ENCODE results near the gene AQP1.
A peak's percentile ranks its signal among the peaks of the same experiment; 100 is the strongest.

The AQP1 gene

DNA sequence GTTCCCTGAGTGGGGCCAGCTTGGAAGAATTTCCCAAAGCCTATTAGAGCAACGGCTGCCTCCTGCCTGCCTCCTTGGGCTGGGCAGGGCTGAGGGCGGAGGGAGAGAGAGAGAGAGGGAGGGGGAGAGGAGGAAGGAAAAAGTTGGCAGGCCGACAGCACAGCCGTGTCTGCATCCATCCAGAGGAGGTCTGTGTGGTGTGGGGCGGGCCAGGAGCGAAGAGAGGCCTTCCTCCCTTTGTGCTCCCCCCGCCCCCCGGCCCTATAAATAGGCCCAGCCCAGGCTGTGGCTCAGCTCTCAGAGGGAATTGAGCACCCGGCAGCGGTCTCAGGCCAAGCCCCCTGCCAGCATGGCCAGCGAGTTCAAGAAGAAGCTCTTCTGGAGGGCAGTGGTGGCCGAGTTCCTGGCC is at the start of gene AQP1:
Gene AQP1 (plus strand): TSS at position 293 of the 409 bp plus-strand sequence. CDS start 57 bp downstream, at position 350.
- DNase-seq = no peak

- DNase-seq = no peak
These were observed 48.5 kb upstream of the AQP1 start for GRCh38 chr7:30862995-30863705.

- DNase-seq = no peak
These were observed 48.0 kb upstream of the AQP1 start for GRCh38 chr7:30863706-30864035.

GRCh38 chr7:30864101-30864500 is 47.6 kb upstream of the AQP1 start:
- no peak for DNase-seq

- DNase-seq = no peak
These were observed 46.6 kb upstream of the AQP1 start for GRCh38 chr7:30865076-30865475.

GRCh38 chr7:30865821-30866220 is 45.8 kb upstream of the AQP1 start:
- DNase-seq = no peak

DNA sequence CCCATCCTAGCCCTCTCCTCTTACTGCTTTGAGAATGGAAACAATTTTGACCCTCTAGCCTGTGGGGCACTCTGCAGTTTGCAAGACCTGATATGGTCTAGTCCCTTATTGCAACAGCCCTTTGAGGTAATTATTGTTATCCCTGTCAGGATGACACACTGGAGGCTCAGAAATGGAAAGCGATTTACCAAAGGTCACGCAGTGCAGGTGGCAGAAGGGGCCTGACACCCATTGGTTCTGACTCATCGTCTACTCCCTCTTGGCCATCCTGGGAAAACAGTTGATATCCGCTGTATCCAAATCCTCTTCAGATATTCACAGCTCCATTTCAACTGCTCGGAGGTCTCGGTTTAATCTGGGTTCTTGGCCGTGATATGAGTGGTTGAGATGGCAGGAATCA is 44.7 kb upstream of the AQP1 start:
- DNase-seq = no peak

GRCh38 chr7:30867483-30867882 is 44.2 kb upstream of the AQP1 start:
- no peak for DNase-seq

GRCh38 chr7:30869794-30870611 is 41.6 kb upstream of the AQP1 start:
- DNase-seq = no peak

DNA sequence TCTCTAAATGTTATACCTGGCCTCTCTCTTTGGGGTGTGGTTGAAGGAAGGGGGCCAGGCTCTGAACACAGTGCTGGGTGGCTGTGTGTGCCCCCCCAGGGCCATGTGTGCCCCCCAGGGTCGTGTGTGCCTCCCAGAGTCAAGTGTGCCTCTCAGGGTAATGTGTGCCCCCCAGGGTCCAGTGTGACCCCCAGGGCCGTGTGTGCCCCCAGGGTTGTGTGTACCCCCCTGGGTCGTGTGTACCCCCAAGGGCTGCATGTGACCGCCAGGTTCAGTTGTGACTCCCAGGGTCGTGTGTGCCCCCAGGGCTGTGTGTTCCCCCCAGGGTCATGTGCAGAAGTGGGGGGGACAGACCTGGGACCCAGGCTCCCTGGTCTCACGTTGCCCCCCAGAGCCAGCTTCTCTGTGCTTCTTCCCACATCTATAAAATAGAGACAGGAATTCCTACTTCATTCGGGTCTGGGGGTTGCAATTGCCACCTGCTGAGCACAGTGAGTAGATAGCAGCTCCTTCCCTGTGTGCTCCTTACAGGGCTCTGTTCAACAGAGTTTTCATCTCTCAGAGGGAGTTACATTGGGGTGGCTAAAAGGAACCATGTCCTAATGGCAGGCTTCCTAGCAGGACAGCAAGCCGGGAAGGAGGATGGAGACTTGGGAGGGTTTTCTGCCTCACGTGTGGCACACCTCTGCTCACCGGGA is 40.7 kb upstream of the AQP1 start:
- no peak for DNase-seq

DNA sequence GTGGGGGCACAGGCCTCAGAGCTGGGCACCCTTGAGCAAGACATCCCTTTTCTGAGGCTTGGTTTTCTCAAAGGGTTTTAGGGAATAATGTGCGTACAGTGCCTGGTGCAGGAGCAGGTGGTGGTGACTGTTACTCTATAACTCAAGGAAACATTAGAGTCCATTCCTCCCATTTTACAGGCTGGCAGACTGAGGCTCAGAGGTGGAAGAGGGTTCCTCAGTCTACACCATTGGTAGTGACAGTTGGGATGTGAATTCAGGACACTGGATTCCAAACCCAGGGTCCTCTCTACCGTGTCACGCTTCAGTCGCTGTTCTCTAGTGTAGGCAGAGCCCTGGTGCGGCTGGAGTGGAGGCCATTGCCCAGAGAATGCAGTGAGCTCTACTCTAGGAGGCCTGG is 40.0 kb upstream of the AQP1 start:
- DNase-seq = no peak

GRCh38 chr7:30873207-30873606 is 38.4 kb upstream of the AQP1 start:
- no peak for DNase-seq

DNA sequence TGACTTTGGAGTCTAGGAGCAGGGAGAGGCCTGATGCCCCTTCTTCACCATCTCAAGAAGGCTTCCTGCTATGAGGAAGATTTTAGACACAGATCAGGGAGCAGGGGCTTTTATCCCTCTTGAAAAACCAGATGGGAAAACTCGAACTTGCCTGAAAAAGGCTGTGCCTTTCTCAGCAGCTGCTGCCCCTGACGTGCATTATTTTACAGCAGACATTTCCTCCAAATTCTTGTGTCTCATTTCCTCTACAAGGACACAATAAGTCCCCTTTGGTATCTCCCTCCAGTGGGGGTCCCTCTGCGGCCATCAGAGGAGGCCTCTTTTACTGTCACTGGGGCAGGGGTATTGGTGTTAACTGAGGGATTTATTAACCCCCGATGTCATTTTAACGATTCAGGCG is 38.0 kb upstream of the AQP1 start:
- DNase-seq = no peak

DNA sequence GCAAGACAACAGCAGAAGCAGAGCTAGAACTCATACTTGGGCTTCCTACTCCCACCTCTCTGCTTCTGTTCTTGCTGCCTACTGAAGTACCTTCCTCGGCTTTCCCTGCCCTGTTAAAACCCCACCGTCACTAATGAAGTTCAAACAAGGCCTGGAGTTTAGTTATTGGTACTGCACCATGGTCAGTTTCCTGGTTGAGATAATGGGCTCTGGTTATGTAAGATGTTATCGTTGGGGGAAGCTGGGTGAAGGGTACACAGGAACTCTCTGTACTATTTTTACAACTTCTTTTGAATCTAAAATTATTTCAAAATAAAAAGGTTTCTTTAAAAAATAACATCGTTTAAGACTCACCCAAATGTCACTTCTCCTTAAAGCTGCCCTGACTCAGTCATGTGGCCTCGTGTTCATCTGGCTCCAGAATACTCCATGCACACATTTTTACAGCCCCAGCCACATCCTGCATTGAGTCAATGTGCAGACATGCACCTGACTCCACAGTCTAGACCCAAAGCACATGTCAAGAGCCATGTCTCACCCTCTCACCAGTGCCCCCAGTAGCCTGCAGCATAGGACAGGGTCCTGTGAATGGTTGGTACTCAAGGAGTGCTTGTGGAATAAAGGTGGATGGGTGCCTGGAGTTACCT is 36.9 kb upstream of the AQP1 start:
- no peak for DNase-seq

- DNase-seq = peak; percentile 39 to 66 (median 62)
These were observed 34.5 kb upstream of the AQP1 start for GRCh38 chr7:30877015-30877769.

- no peak for DNase-seq
These were observed 33.7 kb upstream of the AQP1 start for GRCh38 chr7:30877993-30878392.

DNA sequence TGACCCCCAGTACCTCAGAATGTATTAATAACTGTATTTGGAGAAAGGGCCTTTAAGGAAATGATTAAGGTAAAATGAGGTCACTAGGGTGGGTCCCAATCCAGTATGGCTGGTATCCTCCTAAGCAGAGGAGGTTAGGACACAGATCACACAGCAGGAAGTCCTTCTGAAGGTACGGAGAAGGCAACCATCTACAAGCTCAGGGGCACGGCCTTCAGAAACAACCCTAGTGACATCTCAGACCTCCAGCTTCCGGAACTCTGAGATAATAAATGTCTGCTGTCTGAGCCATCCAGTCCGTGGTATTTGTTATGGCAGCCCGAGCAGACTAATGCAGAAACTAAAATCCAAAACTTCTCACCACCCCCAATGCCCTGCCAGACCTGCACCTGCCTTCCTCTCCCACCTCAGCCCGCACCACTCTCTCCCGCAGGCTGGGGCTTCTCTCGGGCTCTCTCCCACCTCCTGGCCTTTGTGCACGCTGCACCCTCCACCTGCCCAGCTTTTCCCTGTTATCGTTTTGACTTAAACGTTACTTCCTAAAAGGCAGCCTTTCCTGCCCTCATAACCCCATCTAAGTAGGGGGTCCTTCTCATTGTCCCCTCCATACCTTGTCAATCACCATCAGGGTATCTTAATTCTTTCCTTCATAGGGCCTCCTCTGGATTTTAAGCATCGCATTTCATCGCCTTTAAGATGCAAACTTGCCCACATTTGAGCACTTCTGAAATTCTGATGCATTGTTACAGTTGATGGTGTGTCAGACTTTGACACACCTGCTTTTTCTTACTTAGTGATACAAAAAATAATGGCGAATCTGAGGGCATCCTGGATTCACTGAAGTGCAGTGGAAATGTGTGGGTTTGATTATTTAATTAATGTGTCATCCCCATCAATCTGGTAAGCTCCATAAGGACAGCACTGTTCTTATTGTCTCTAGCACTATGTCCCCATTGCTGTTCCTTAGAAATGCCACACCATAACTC is 32.2 kb upstream of the AQP1 start:
- no peak for DNase-seq

GRCh38 chr7:30880125-30880720 is 31.4 kb upstream of the AQP1 start:
- peak; percentile 56 to 66 (median 62) for DNase-seq

DNA sequence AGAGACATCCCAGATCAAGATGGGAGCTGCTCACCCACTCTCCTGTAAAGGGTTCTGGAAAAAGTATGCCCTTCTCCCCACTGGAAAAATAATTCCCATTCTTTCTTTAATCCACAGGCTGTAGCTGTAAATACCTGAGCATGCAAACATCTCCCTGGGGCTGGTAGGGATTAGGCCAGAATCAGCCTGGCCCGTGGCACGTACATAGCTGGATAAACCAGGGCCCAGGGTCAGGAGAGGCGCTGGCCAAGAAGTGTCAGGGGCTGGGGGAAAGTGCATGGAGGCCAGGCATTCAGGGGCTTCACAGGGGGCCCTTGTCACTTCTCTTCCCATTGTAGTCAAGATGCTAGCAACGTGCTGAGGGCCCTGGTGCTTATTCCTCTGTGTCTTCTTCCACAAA is 30.7 kb upstream of the AQP1 start:
- DNase-seq = no peak

- DNase-seq = no peak
These were observed 30.2 kb upstream of the AQP1 start for GRCh38 chr7:30881448-30881847.

DNA sequence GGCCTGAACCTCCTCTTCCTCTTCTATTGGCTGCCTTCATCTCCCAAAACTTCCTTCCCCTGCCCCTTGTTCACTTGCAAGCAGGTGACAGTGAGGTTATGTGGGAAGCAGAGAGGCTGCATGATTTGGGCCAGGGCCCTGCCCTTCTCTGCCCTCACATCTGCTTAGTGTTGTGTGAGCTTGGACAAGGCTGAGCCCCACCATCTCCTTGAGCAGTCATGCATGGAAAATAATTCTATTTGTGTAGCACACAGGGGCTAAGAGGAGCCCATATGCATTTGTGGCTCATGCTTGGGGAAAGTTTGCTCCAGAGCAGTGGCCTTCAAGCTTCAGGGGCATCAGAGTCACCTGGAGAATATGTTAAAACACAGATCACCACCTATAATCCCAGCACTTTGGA is 26.8 kb upstream of the AQP1 start:
- DNase-seq = no peak
